IPS-20b (cell line): Measurements from ENCODE around the gene TXNRD2.

Experiments
- H3K27ac ChIP-seq: one replicate; pipeline ENCODE4 v1.5.1; 2013; ENCODE audit warnings: low read length
- H3K27me3 ChIP-seq: 2 replicates; pipeline ENCODE4 v1.6.1; 2013; ENCODE audit warnings: mild to moderate bottlenecking, low read length, inconsistent platforms; ENCODE audit not compliant: insufficient read depth
- H3K36me3 ChIP-seq: 2 replicates; pipeline ENCODE4 v1.6.1; 2013; ENCODE audit warnings: low read depth, mild to moderate bottlenecking, inconsistent platforms, low read length, moderate library complexity; ENCODE audit not compliant: insufficient read depth
- H3K4me1 ChIP-seq: 2 replicates; pipeline ENCODE4 v1.6.1; 2013; ENCODE audit warnings: mild to moderate bottlenecking, control low read depth, inconsistent platforms, low read length, moderate library complexity; ENCODE audit not compliant: insufficient read depth
- H3K4me3 ChIP-seq: 2 replicates; pipeline ENCODE4 v1.5.1; 2013; ENCODE audit warnings: mild to moderate bottlenecking, low read length, inconsistent platforms
- H3K9ac ChIP-seq: 2 replicates; pipeline ENCODE4 v1.6.1; 2013; ENCODE audit warnings: low read depth, mild to moderate bottlenecking, inconsistent platforms, low read length, moderate library complexity
- H3K9me3 ChIP-seq: 2 replicates; pipeline ENCODE4 v1.6.1; 2013; ENCODE audit warnings: mild to moderate bottlenecking, low read depth, low read length, inconsistent platforms; ENCODE audit not compliant: insufficient read depth

TXNRD2 gene

GRCh38 chr22:19891317-19892256, 50.0 kb downstream of the TXNRD2 start:
- no peak overlapping the region for H3K27ac ChIP-seq
- peak overlapping the region; percentile 56; the same call in 1 of the 2 replicates for H3K9ac ChIP-seq
- H3K4me1 ChIP-seq, result peaks cover 15% of the 10 kb centered on the region; the same call in 1 of the 2 replicates
- H3K9me3 ChIP-seq, result no peaks in the 10 kb centered on the region
- peak overlapping the region; percentile 13; the same call in 1 of the 2 replicates for H3K4me3 ChIP-seq
- H3K27me3 ChIP-seq, result no peaks in the 10 kb centered on the region
- H3K36me3 ChIP-seq, result no peaks in the 10 kb centered on the region

- Histone ChIP-seq H3K4me3 (no peak overlapping the region), H3K9me3 (no peaks in the 10 kb centered on the region), H3K27ac (no peak overlapping the region), H3K36me3 (no peaks in the 10 kb centered on the region), H3K4me1 (peaks cover 15% of the 10 kb centered on the region; the same call in 1 of the 2 replicates), H3K9ac (peak overlapping the region; percentile 56; the same call in 1 of the 2 replicates), H3K27me3 (no peaks in the 10 kb centered on the region)
These were observed 50.9 kb downstream of the TXNRD2 start for GRCh38 chr22:19890502-19891316.

GRCh38 chr22:19889951-19890350, 51.7 kb downstream of the TXNRD2 start:
- no peak overlapping the region for H3K9ac ChIP-seq

GRCh38 chr22:19888131-19888746, 53.4 kb downstream of the TXNRD2 start:
- H3K9me3 ChIP-seq, result no peaks in the 10 kb centered on the region
- H3K4me1 ChIP-seq, result peaks cover 15% of the 10 kb centered on the region; the same call in 1 of the 2 replicates
- H3K36me3 ChIP-seq, result no peaks in the 10 kb centered on the region
- H3K27ac ChIP-seq, result no peak overlapping the region
- no peak overlapping the region for H3K9ac ChIP-seq
- no peaks in the 10 kb centered on the region for H3K27me3 ChIP-seq
- no peak overlapping the region for H3K4me3 ChIP-seq

More at GRCh38 chr22:19889951-19890350, 51.7 kb downstream of the TXNRD2 start:
- Histone ChIP-seq H3K4me3 (no peak overlapping the region), H3K27ac (no peak overlapping the region), H3K4me1 (peaks cover 15% of the 10 kb centered on the region; the same call in 1 of the 2 replicates), H3K27me3 (no peaks in the 10 kb centered on the region), H3K36me3 (no peaks in the 10 kb centered on the region), H3K9me3 (no peaks in the 10 kb centered on the region)

GRCh38 chr22:19887256-19887985, 54.2 kb downstream of the TXNRD2 start:
- Histone ChIP-seq H3K9ac (no peak overlapping the region), H3K4me3 (no peak overlapping the region), H3K9me3 (no peaks in the 10 kb centered on the region), H3K27me3 (no peaks in the 10 kb centered on the region), H3K36me3 (no peaks in the 10 kb centered on the region), H3K27ac (no peak overlapping the region), H3K4me1 (peaks cover 15% of the 10 kb centered on the region; the same call in 1 of the 2 replicates)

GRCh38 chr22:19886605-19887255, 54.9 kb downstream of the TXNRD2 start:
- Histone ChIP-seq H3K27me3 (no peaks in the 10 kb centered on the region), H3K9me3 (no peaks in the 10 kb centered on the region), H3K4me3 (no peak overlapping the region), H3K36me3 (no peaks in the 10 kb centered on the region), H3K27ac (no peak overlapping the region), H3K4me1 (peaks cover 15% of the 10 kb centered on the region; the same call in 1 of the 2 replicates), H3K9ac (no peak overlapping the region)

GRCh38 chr22:19885841-19886592, 55.6 kb downstream of the TXNRD2 start:
- peaks cover 15% of the 10 kb centered on the region; the same call in 1 of the 2 replicates for H3K4me1 ChIP-seq
- H3K36me3 ChIP-seq, result no peaks in the 10 kb centered on the region
- no peak overlapping the region for H3K9ac ChIP-seq
- H3K9me3 ChIP-seq, result no peaks in the 10 kb centered on the region
- no peak overlapping the region for H3K4me3 ChIP-seq
- H3K27me3 ChIP-seq, result no peaks in the 10 kb centered on the region
- no peak overlapping the region for H3K27ac ChIP-seq

- Histone ChIP-seq H3K36me3 (no peaks in the 10 kb centered on the region), H3K4me1 (peaks cover 20% of the 10 kb centered on the region), H3K27ac (no peak overlapping the region), H3K27me3 (no peaks in the 10 kb centered on the region), H3K9ac (no peak overlapping the region), H3K9me3 (no peaks in the 10 kb centered on the region), H3K4me3 (no peak overlapping the region)
These were observed 56.5 kb downstream of the TXNRD2 start for GRCh38 chr22:19884954-19885751.

GRCh38 chr22:19884161-19884953, 57.3 kb downstream of the TXNRD2 start:
- Histone ChIP-seq H3K36me3 (no peaks in the 10 kb centered on the region), H3K4me3 (no peak overlapping the region), H3K9me3 (no peaks in the 10 kb centered on the region), H3K4me1 (peaks cover 20% of the 10 kb centered on the region), H3K27me3 (no peaks in the 10 kb centered on the region), H3K27ac (no peak overlapping the region), H3K9ac (no peak overlapping the region)
